ENCODE data around the gene ST6GALNAC3. TPM values are rescaled to one million over a fixed set of nuclear protein-coding genes. Genes with fewer than 3 reads are reported as not detected.

Gene ST6GALNAC3
- total and polyA plus RNA-seq, 2 donors from 2014 or later, result 8.8 to 15.8 TPM

DNA sequence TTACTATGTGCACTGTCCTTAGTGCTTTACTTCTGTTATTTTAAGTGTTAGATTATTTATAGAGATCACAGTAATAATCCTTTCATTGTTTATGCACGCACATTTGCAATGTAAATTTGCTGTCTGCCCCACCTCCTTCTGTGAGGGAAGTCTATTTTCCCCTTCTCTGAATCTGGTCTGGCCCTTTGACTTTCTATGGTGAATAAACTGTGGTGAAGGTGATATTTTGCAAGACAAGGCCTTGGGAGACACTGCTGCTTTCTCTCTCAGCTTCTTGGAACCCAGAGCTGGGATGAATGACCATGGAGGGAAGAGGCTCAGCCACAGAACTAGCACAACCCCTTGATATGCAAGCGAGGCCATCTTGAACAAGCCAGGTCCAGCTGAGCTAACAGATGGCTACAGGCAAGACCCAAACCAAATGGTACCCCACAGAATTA lies 156.3 kb downstream of the ST6GALNAC3 start:
- Histone ChIP-seq H3K9me3 (ENCODE audit: control insufficient read depth in 2 of 3, insufficient read depth in 1 of 3, low read length in 3 of 3) (no peaks in the 10 kb centered on the region), H3K27me3 (ENCODE audit: control insufficient read depth, insufficient read depth, low read length) (no peaks in the 10 kb centered on the region), H3K36me3 (ENCODE audit: control insufficient read depth in 2 of 3, insufficient read depth in 3 of 3, low read length in 3 of 3) (no peaks in the 10 kb centered on the region), H3K9ac (ENCODE audit: low read length in 3 of 3) (no peak overlapping the region), H3K4me1 (ENCODE audit: control insufficient read depth in 2 of 3, insufficient read depth in 2 of 3, low read depth in 1 of 3, low read length in 3 of 3) (no peaks in the 10 kb centered on the region), H3K4me3 (ENCODE audit: low read length in 3 of 3) (no peak overlapping the region), H3K27ac (ENCODE audit: low read depth in 2 of 2, low read length in 2 of 2) (no peak overlapping the region)
- FAIRE-seq (no peak), DNase-seq (no peak)
- intact Hi-C loops (cut with DNase I), result no loop called here
- TF ChIP-seq, protein P1, sequence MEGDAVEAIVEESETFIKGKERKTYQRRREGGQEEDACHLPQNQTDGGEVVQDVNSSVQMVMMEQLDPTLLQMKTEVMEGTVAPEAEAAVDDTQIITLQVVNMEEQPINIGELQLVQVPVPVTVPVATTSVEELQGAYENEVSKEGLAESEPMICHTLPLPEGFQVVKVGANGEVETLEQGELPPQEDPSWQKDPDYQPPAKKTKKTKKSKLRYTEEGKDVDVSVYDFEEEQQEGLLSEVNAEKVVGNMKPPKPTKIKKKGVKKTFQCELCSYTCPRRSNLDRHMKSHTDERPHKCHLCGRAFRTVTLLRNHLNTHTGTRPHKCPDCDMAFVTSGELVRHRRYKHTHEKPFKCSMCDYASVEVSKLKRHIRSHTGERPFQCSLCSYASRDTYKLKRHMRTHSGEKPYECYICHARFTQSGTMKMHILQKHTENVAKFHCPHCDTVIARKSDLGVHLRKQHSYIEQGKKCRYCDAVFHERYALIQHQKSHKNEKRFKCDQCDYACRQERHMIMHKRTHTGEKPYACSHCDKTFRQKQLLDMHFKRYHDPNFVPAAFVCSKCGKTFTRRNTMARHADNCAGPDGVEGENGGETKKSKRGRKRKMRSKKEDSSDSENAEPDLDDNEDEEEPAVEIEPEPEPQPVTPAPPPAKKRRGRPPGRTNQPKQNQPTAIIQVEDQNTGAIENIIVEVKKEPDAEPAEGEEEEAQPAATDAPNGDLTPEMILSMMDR (IDR thresholded peaks at IDR 0.05; ENCODE audit: borderline replicate concordance, extremely low read depth, insufficient read depth), result no peak

DNA sequence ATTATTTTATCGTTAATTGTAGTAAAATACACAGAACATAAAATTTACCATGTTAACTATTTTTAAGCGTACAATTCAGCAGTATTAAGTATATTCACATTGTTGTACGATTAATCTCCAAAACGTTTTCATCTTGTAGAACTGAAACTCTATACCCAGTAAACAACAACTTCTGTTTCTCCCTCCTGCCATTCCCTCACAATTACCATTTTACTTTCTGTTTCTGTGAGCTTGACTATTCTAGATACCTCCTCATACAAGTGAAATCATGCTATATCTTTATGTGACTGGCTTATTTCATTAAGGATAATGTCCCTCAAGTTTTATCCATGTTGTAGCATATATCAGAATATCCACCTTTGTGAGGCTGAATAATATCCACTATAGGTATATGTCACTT lies 156.8 kb downstream of the ST6GALNAC3 start:
- no peaks in the 10 kb centered on the region for H3K4me1 ChIP-seq (ENCODE audit: control insufficient read depth in 2 of 3, insufficient read depth in 2 of 3, low read depth in 1 of 3, low read length in 3 of 3)
- no peaks in the 10 kb centered on the region for H3K27me3 ChIP-seq (ENCODE audit: control insufficient read depth, insufficient read depth, low read length)
- no peak for DNase-seq
- no peak overlapping the region for H3K9ac ChIP-seq (ENCODE audit: low read length in 3 of 3)
- H3K27ac ChIP-seq (ENCODE audit: low read depth in 2 of 2, low read length in 2 of 2), result no peak overlapping the region
- no peaks in the 10 kb centered on the region for H3K9me3 ChIP-seq (ENCODE audit: control insufficient read depth in 2 of 3, insufficient read depth in 1 of 3, low read length in 3 of 3)
- intact Hi-C loops (cut with DNase I), result no loop called here
- FAIRE-seq, result no peak
- TF ChIP-seq, protein P1 (IDR thresholded peaks at IDR 0.05; ENCODE audit: borderline replicate concordance, extremely low read depth, insufficient read depth), result no peak
- H3K4me3 ChIP-seq (ENCODE audit: low read length in 3 of 3), result no peak overlapping the region
- no peaks in the 10 kb centered on the region for H3K36me3 ChIP-seq (ENCODE audit: control insufficient read depth in 2 of 3, insufficient read depth in 3 of 3, low read length in 3 of 3)

DNA sequence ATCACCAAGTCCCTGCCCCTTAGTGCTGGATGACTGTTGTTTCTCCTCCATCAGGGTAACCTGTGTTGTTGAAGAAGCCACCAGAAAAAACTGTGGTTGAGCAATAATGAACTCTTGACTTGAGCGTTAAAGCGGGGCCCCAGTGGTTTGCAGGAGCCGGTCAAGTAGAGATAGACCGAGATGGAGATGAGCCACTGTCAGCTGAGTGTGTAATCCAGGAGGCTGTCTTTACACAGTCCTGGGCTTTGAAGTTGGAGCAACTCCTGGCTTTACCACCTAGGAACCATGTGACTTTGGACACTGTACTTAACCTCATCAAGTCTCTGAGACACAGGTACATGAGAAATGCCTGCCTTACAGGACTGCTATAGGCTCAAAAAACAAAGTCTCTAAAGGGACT lies 158.1 kb downstream of the ST6GALNAC3 start:
- Histone ChIP-seq H3K9me3 (ENCODE audit: control insufficient read depth in 2 of 3, insufficient read depth in 1 of 3, low read length in 3 of 3) (no peaks in the 10 kb centered on the region), H3K27ac (ENCODE audit: low read depth in 2 of 2, low read length in 2 of 2) (no peak overlapping the region), H3K36me3 (ENCODE audit: control insufficient read depth in 2 of 3, insufficient read depth in 3 of 3, low read length in 3 of 3) (no peaks in the 10 kb centered on the region), H3K9ac (ENCODE audit: low read length in 3 of 3) (no peak overlapping the region), H3K27me3 (ENCODE audit: control insufficient read depth, insufficient read depth, low read length) (no peaks in the 10 kb centered on the region), H3K4me1 (ENCODE audit: control insufficient read depth in 2 of 3, insufficient read depth in 2 of 3, low read depth in 1 of 3, low read length in 3 of 3) (no peaks in the 10 kb centered on the region), H3K4me3 (ENCODE audit: low read length in 3 of 3) (no peak overlapping the region)
- intact Hi-C loops (cut with DNase I), result no loop called here
- no peak for DNase-seq
- TF ChIP-seq, protein P1 (IDR thresholded peaks at IDR 0.05; ENCODE audit: borderline replicate concordance, extremely low read depth, insufficient read depth), result no peak
- FAIRE-seq, result no peak

DNA sequence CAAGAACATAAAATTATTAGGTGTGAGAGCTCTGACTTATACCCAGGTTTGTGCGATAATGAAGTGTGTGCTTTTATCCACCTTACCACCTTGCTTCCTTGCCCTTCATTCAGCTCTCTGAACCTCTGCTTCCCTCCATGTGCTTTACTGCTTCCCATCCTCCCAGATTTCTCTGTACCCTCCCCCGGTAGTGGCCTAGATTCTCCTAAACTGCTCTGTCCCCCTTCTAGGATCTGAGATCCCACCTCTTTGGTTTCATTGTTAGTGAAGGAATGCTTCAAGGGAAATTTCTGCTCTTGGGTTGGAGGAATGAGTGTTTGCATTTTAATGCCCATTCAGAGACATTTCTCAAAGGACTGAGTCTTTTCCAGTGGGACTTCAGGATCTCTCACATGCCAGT lies 159.5 kb downstream of the ST6GALNAC3 start:
- H3K27me3 ChIP-seq (ENCODE audit: control insufficient read depth, insufficient read depth, low read length), result no peaks in the 10 kb centered on the region
- H3K9me3 ChIP-seq (ENCODE audit: control insufficient read depth in 2 of 3, insufficient read depth in 1 of 3, low read length in 3 of 3), result no peaks in the 10 kb centered on the region
- DNase-seq (no peak), FAIRE-seq (no peak)
- H3K4me1 ChIP-seq (ENCODE audit: control insufficient read depth in 2 of 3, insufficient read depth in 2 of 3, low read depth in 1 of 3, low read length in 3 of 3), result no peaks in the 10 kb centered on the region
- H3K9ac ChIP-seq (ENCODE audit: low read length in 3 of 3), result no peak overlapping the region
- H3K27ac ChIP-seq (ENCODE audit: low read depth in 2 of 2, low read length in 2 of 2), result no peak overlapping the region
- intact Hi-C loops (cut with DNase I), result no loop called here
- H3K36me3 ChIP-seq (ENCODE audit: control insufficient read depth in 2 of 3, insufficient read depth in 3 of 3, low read length in 3 of 3), result no peaks in the 10 kb centered on the region
- no peak overlapping the region for H3K4me3 ChIP-seq (ENCODE audit: low read length in 3 of 3)
- TF ChIP-seq, protein P1 (IDR thresholded peaks at IDR 0.05; ENCODE audit: borderline replicate concordance, extremely low read depth, insufficient read depth), result no peak

Measured in kidney (tissue), 14 donors.